ENCODE measurements around the gene COL5A1. TPM values are rescaled to one million over a fixed set of nuclear protein-coding genes. Genes with fewer than 3 reads are reported as not detected.

Gene COL5A1
- 0.21 TPM for total RNA-seq

DNA sequence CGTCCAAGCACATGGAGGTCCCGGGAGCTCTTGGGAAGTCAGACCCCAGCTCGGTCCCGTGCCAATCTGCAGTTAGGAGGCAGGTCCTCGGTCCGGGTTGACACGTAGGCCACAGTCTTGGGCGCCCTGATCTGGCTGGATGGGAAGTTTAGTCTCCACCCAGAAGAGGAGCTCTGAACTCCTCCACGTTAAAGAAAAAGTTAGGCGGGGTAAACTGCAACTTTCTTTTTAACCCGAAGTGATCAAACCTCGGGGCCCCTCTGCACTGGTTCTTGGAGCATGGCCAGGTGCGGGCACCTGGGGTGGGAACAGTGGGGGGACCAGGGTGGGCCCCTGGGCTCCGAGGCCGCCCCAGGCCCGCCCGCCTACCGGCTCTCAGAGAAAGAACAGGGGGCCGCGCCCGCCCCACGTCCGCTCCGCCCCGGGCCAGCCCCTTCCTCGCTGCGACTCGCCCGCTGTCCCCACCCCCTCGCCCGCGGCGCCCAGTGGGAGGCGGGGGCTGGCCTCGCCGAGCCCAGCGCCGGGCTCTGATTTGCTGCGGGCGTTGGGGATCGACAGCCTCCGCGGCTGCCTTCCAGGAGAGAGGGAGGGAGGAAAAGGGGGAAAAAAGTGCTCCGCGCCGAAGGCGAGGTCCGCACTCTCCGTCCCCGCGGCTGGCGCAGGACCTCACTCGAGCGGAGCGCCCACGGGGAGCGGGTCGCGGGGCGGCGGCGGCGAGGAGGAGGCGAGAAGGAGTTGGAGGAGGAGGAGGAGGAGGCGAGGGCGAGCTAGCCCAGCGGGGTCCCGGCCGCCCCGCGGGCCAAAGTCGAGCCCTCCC, at the start of gene COL5A1:
Gene COL5A1 (plus strand): TSS at position 631 of the 817 bp plus-strand sequence. CDS start 385 bp downstream, outside the sequence.
- Histone ChIP-seq H3K4me3 (ENCODE audit: low read length) (peak within 1 kb of the TSS; percentile 10), H3K9me3 (ENCODE audit: low read depth, low read length) (no peaks in the 10 kb centered on the region), H3K27me3 (ENCODE audit: insufficient read depth, low read length) (no peaks in the 10 kb centered on the region), H3K4me1 (ENCODE audit: insufficient read depth, low read length) (no peaks in the 10 kb centered on the region)

DNA sequence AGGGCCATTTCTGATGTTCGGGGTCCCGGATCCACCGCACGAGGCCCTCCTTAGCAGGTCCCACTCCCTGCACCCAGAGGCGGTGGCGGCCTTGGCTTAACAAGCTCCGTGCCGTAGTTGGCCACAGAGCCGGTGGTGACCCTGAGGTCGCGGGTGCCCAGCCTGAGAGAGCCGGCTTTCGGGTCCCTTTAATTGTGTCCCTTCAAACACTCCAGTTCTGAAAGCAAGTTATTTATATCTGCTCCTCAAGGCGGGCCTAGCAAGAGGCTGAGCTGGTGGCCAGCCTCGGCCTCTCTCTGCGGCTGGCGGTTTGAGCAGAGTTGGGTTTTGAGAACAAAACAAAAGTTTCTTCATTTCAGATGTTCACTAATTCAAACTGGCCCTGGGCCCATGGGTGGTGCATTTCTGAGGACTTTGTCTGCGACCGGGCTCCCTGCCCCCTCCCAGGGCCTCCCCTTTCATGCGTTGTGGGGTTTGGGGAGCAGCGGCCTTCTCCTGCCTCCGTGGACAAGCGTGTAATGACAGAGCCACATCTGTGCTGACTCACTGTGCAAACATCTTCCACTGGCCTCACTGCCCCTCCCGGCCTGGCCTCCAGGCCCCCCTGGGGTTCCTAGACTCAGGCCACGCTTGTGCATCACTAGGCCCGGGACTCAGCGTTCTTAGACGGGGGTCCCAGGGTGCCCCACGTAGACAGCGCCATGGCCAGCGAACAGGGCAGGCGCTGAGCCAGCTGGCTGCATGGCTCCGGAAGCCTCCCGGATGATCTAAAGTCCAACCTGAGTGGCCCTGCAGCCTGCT, 49.4 kb upstream of the COL5A1 start:
- Histone ChIP-seq H3K4me3 (ENCODE audit: low read length) (no peak overlapping the region), H3K9me3 (ENCODE audit: low read depth, low read length) (no peaks in the 10 kb centered on the region), H3K27me3 (ENCODE audit: insufficient read depth, low read length) (no peaks in the 10 kb centered on the region), H3K4me1 (ENCODE audit: insufficient read depth, low read length) (no peaks in the 10 kb centered on the region)

DNA sequence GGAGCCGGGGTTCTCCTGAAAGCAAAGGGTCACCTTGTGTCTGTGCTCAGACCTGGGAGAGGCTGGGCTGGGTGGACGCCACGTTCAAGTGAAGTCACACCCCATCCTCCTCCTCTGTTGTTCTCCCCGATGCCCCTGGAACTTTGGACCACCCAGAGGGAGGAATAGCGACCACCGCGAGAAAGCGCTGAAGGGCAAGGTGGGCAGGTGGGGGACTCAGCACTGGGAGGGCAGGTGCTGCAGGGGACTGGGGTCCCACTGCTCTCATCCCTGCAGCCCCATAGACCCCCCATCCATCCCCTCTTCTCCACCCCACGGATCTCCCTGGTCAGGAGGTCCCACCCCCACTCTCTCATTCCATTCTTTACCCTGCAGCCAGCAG, 48.8 kb upstream of the COL5A1 start:
- Histone ChIP-seq H3K4me3 (ENCODE audit: low read length) (no peak overlapping the region), H3K4me1 (ENCODE audit: insufficient read depth, low read length) (no peaks in the 10 kb centered on the region), H3K9me3 (ENCODE audit: low read depth, low read length) (no peaks in the 10 kb centered on the region), H3K27me3 (ENCODE audit: insufficient read depth, low read length) (no peaks in the 10 kb centered on the region)

DNA sequence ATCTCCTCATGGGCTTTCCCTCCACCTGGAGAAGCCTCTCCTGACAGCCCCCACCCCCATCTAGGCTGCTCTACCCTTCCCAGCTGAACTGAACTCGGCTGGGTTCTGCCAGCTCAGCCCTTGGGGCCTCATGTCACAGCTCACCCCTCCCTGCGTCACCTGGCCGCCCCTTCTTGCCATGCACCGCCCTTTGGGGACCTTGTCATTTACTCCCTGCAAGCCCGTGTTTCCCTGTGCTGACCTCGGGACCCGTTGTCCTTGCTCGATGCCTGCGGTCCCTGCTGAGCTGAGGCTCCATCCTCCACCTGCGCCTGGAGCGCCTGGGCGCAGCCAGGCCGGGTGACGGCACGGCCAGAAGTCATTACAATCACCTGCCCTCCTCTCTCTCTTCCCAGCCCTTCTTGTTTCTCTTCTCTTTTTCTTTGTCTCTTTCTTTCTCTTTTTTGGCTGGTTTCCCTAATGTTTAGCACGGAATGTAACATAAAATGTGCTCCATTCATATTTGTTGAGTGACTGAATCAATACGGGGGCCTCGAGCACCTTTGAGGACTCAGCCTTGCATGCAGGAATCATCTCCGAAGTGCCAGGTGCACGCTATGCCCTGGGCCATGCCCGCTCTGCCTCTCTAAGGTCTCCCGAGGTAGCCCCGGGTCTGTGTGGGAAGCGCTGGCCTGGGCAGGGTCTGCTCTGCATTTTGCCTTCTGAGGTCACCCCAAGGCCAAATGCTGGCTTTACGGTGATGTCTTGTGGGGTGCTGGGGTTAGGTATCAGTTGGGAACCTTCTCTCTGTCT, 48.1 kb upstream of the COL5A1 start:
- no peaks in the 10 kb centered on the region for H3K4me1 ChIP-seq (ENCODE audit: insufficient read depth, low read length)
- no peaks in the 10 kb centered on the region for H3K27me3 ChIP-seq (ENCODE audit: insufficient read depth, low read length)
- H3K4me3 ChIP-seq (ENCODE audit: low read length): no peak overlapping the region
- H3K9me3 ChIP-seq (ENCODE audit: low read depth, low read length): no peaks in the 10 kb centered on the region

DNA sequence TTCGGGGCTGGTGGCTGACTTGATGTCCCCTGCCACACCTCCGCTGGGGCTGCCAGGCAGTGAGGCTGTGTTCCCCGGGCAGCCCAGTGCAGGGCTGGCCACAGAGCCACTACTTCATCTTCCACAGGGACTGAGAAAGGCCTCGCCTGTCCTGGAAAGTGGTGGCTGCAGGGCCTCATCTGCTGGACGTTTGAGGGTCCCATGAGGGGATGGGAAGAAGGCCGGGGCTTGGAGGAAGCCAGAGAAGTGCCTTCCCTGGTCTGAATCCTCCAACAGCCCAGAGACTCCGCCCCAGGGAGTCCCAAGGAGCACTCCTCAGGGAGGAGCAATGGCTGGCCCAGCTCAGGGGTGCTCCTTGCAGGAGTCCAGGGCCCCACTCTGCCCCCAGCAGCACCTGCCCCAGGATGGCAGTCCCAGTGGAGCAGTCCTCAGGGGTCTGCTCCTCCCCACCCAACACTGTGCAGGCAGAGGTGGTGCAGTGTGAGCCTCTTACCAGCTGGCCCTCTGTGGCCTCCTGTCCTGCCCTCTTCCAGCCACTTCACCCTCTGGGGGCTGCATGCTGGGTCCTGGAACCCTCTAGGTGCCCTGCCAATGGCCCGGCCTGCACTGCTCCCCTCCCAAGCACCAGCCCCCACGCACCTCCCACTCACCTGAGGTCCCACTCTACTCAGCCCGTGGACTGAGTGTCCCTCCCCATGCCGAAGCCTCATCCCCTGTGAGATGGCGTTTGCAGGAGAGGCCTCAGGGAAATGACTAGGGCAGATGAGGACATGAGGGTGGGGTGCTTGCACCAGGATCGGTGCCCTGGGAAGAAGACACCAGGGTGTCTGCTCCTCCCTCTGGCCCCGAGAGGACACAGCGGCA, 47.3 kb upstream of the COL5A1 start:
- no peaks in the 10 kb centered on the region for H3K27me3 ChIP-seq (ENCODE audit: insufficient read depth, low read length)
- H3K4me1 ChIP-seq (ENCODE audit: insufficient read depth, low read length): no peaks in the 10 kb centered on the region
- H3K9me3 ChIP-seq (ENCODE audit: low read depth, low read length): no peaks in the 10 kb centered on the region
- no peak overlapping the region for H3K4me3 ChIP-seq (ENCODE audit: low read length)

DNA sequence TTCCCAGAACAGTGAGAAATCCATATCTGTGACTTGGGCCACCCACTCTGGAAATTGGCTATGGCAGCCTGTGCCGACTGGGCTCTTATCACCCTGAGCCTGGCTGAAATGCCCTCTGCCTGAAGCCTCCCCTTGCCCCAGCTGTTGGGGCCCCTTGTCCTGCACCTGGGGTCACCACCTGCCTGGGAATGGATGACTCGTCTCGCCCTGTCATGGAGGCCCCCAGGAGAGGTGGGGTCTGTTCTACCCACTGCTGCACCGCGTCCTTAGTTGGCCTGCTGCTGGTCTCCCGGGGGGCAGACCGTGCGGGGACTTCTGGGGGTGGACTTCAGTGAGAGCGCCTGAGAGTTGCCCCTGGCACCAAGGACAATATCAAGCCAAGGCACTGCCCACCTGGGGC, 46.6 kb upstream of the COL5A1 start:
- H3K9me3 ChIP-seq (ENCODE audit: low read depth, low read length): no peaks in the 10 kb centered on the region
- no peak overlapping the region for H3K4me3 ChIP-seq (ENCODE audit: low read length)
- H3K4me1 ChIP-seq (ENCODE audit: insufficient read depth, low read length): no peaks in the 10 kb centered on the region
- H3K27me3 ChIP-seq (ENCODE audit: insufficient read depth, low read length): no peaks in the 10 kb centered on the region

DNA sequence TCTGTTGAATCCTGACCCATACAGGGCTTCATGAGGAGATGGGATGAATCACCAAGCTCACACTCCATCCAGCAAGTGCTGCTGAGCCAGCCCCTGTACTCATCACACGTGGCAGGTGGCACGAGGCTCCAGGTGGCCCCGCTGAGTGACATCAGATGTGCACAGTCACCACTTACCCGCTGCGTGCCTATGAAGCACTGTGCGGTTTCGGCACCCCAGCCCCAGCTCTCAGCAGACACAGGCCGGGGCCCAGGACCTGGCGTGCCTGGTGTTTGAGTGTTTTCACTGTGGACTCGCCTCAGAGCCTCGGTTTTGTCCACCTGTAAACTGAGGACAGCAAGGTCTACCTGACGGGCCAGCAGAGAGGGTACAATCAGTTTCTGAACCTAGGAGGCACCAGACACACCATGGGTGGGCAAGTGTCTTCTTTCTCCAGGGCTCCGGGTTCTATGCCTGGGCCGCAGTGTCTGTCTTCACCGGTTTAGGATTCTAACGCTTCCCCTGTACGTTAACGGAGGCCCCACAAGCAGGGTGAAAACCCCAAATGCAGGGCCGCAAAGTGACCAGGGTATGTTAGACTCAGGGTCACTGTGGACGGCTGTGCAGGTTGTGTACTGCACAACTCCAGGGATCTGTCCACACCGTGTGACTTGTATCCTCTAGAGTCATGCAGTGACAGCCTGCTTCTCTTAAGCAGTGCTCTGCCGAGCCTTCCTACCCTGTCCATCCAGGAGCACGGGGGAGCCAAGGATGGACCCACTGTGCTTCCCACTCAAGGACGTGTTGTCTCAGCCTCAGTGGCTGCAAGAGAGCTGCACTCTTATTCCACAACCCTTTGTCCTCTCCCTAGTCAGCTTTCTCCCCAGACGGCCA, 44.3 kb upstream of the COL5A1 start:
- Histone ChIP-seq H3K27me3 (ENCODE audit: insufficient read depth, low read length) (no peaks in the 10 kb centered on the region), H3K9me3 (ENCODE audit: low read depth, low read length) (no peaks in the 10 kb centered on the region), H3K4me1 (ENCODE audit: insufficient read depth, low read length) (no peaks in the 10 kb centered on the region), H3K4me3 (ENCODE audit: low read length) (no peak overlapping the region)

DNA sequence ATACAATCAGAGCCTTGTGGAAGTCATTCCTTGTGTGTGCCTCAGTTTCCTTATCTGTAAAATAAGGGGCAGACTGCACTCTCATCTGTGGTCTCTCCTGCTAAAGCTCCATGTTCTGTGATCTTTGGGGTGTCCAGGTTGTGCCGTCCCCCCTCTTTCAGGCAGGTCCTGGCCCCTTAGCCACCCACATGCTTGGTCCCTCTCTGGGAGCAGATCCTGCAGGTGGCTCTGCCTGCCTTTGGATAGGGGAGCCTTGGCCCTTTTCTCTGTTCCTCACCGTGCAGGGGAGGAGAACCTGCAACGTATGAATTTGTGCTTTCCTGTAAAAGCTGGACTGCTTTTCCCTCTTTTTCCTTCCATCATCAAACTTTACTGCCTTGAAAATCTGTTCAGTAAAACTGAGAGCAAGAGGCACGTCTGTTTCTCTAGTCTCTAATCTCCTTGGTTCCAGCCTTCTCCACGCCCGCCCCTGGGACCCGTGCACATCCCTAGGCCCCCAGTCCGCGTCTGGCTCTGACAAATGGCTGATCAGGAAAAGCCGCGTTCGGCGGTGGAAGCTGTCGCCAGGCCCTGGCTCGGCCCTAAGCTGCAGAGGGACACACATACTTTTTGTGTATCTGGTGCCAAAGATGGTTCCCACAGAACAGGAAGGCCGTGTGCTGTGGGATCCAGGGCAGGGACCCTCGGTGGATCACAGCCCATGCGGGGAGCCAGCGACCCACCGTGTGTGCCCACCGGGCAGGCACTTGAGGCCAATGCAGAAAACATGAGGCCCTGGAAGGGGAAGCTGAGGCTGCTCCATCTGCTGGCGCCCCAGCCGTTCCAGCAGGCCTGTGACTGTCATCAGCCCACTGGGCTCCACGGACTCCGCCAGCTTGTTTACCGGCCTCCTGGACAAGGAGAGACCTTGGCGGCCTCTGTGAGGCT, 43.4 kb upstream of the COL5A1 start:
- no peaks in the 10 kb centered on the region for H3K9me3 ChIP-seq (ENCODE audit: low read depth, low read length)
- H3K4me3 ChIP-seq (ENCODE audit: low read length): no peak overlapping the region
- H3K27me3 ChIP-seq (ENCODE audit: insufficient read depth, low read length): no peaks in the 10 kb centered on the region
- no peaks in the 10 kb centered on the region for H3K4me1 ChIP-seq (ENCODE audit: insufficient read depth, low read length)

DNA sequence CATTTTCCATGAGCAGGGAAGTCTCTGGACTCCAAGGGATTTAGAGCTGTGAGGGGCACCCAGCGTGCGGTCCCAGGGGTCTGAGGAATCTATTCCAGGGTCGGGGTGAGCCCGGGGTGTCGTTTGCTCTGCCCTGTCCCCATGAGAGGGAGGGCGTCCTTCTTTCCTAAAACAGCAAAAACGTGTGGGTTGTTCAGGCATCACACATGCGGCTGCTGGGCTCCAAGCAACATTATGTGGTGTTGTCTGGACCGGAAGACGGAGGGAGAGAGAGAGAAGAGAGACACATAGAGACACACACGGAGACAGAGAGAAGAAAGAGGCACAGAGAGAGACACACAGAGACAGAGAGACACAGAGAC, 42.7 kb upstream of the COL5A1 start:
- Histone ChIP-seq H3K4me3 (ENCODE audit: low read length) (no peak overlapping the region), H3K27me3 (ENCODE audit: insufficient read depth, low read length) (no peaks in the 10 kb centered on the region), H3K4me1 (ENCODE audit: insufficient read depth, low read length) (no peaks in the 10 kb centered on the region), H3K9me3 (ENCODE audit: low read depth, low read length) (no peaks in the 10 kb centered on the region)

DNA sequence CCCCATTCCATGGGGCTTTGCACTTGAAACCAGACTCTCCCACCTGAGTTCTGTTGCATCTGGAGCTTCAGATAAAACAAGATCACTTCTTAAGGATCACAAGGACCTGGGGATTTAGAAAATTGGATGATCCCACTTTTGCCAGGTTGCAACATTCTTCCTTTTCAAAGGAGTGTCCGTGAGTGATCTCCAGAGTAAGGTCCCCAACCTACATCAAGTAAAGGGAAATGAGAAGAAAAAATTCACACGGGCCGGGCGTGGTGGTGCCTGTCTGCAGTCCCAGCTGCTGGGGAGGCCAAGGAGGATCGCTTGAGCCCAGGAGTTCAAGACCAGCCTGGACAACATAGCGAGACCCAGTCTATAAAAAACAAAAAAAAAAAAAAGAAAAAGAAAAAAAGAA, 41.2 kb upstream of the COL5A1 start:
- H3K27me3 ChIP-seq (ENCODE audit: insufficient read depth, low read length): no peaks in the 10 kb centered on the region
- H3K4me1 ChIP-seq (ENCODE audit: insufficient read depth, low read length): no peaks in the 10 kb centered on the region
- H3K4me3 ChIP-seq (ENCODE audit: low read length): no peak overlapping the region
- no peaks in the 10 kb centered on the region for H3K9me3 ChIP-seq (ENCODE audit: low read depth, low read length)

DNA sequence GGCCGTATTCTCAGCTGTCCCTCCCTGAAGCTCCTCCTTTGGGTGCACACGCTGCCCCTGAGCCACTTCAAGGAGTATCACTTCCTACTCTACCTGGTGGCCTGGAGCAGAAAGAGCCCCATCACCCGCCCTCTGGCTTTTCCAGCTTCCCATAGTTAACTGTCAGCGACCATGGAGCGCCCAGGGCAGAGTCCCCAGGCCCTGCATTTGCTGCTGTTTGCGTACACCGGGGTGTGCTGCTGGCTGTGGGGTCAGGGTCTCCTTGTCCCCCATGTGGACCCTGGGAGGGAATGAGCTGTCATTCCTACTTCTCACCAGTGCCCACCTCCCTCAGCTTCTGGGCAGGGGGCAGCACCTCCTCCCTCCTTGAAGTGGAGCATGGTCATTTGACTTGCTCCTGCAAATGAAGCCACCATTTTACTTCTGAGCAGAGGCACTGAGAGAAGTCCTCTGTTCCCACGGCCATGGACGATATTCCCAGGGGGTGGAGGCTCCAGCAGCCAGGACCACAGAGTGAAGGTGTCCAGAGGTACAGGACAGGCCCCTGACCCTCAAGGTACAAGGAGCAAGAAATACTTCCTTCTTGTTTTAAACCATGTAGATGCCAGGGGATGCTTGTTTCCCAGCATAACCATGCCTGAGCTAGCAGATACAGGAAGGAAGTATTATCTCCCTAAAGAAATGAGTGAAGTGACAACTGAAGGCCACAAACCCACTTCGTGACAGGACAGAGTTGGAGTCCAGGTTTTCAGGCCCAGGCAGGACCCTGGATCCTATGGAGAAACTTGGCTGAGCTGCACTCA, 40.6 kb upstream of the COL5A1 start:
- no peaks in the 10 kb centered on the region for H3K9me3 ChIP-seq (ENCODE audit: low read depth, low read length)
- H3K4me1 ChIP-seq (ENCODE audit: insufficient read depth, low read length): no peaks in the 10 kb centered on the region
- no peaks in the 10 kb centered on the region for H3K27me3 ChIP-seq (ENCODE audit: insufficient read depth, low read length)
- no peak overlapping the region for H3K4me3 ChIP-seq (ENCODE audit: low read length)

DNA sequence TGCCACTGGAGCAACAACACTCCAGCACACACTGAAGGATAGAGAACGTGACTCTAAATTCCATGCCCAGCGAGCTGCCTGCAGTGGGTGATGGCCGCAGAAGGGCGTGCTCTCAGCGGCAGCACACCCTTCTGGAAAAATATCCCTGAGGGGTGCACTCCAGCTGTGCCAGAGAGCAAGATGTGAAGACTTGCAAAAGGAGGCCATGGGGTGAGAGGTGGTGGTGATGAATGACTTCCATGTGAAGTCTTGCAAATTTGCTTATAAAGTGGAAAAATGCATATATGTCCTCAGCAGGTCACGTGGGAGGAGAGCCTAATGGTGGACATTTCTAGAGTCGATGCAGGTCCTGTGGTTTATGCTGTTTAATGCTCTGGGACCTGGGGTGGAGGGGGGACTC, 39.8 kb upstream of the COL5A1 start:
- H3K27me3 ChIP-seq (ENCODE audit: insufficient read depth, low read length): no peaks in the 10 kb centered on the region
- H3K4me3 ChIP-seq (ENCODE audit: low read length): no peak overlapping the region
- no peaks in the 10 kb centered on the region for H3K4me1 ChIP-seq (ENCODE audit: insufficient read depth, low read length)
- H3K9me3 ChIP-seq (ENCODE audit: low read depth, low read length): no peaks in the 10 kb centered on the region

All from mononuclear cell (primary cell).